GM12801 (cell line): ENCODE results near the gene NKAIN1.

Experiments
- TF ChIP-seq, protein P1 (sequence below): IDR thresholded peaks from one replicate; pipeline ENCODE4 v1.5.1; 2011; ENCODE audit warnings: control low read depth; ENCODE audit not compliant: insufficient read length; ENCODE audit errors: extremely low read depth

NKAIN1 gene

DNA sequence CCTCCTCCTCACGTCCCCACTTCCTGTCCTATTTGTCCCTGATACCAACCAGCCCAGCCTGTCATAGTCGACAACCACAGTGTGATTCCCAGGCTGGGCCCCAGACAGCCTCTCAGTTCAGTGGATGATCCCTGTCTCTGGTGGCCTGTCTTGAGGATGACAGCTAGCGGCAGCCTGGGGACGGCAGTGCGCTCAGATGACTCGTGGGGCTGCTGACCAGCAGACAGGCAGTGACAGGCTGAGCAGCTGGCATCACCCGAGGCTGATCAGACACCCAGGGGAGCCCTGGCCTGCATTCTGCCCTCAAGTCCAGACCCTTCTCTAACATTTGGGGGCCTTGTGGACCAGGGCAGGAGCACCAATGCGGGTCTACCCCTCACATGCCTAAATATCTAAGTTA lies 21.0 kb downstream of the NKAIN1 start:
- TF ChIP-seq, protein P1, sequence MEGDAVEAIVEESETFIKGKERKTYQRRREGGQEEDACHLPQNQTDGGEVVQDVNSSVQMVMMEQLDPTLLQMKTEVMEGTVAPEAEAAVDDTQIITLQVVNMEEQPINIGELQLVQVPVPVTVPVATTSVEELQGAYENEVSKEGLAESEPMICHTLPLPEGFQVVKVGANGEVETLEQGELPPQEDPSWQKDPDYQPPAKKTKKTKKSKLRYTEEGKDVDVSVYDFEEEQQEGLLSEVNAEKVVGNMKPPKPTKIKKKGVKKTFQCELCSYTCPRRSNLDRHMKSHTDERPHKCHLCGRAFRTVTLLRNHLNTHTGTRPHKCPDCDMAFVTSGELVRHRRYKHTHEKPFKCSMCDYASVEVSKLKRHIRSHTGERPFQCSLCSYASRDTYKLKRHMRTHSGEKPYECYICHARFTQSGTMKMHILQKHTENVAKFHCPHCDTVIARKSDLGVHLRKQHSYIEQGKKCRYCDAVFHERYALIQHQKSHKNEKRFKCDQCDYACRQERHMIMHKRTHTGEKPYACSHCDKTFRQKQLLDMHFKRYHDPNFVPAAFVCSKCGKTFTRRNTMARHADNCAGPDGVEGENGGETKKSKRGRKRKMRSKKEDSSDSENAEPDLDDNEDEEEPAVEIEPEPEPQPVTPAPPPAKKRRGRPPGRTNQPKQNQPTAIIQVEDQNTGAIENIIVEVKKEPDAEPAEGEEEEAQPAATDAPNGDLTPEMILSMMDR = no peak

DNA sequence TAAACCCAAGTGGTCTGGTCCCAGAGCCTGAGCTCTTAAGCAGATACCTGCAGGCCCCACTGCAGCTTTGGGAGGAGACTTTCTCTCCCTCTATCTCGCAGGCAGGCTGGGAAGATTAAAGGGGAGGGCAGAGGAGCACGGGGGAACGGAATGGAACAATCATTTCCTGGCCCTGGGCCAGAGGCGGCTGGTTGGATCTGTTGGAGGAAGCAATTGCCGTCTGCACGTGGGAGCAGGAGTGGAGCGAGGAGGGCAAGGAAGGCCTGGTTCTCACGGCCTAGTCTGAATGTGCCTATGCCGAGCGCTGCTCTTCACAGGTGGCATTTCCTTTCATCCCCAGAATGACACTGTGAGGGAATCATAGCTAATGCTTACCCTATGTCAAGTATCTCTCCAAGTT lies 23.7 kb downstream of the NKAIN1 start:
- TF ChIP-seq, protein P1 = no peak

DNA sequence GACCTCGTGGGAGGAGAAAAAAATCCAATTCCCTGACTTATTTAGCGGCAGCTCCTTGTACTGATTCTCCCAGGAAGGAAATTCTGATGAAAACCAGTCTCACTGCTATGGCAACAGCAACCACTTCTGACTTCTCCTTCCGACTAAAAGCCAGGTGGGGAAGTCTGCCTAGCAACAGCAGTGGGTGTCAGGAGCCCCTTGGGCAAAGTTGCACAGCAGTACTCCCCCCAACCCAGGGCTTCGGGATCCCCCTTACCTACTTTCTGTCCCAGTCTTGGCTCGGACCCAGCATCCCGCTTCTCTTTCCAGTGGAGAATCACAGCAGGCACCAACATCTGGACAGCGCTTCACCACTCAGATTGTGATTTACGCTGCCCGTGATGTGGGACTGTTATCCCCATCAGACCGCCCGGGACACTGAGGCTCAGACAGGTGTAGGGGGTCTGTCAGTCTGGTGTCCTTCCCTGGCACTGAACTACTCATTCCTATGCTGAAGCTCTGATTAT lies 24.6 kb downstream of the NKAIN1 start:
- TF ChIP-seq, protein P1 = no peak

DNA sequence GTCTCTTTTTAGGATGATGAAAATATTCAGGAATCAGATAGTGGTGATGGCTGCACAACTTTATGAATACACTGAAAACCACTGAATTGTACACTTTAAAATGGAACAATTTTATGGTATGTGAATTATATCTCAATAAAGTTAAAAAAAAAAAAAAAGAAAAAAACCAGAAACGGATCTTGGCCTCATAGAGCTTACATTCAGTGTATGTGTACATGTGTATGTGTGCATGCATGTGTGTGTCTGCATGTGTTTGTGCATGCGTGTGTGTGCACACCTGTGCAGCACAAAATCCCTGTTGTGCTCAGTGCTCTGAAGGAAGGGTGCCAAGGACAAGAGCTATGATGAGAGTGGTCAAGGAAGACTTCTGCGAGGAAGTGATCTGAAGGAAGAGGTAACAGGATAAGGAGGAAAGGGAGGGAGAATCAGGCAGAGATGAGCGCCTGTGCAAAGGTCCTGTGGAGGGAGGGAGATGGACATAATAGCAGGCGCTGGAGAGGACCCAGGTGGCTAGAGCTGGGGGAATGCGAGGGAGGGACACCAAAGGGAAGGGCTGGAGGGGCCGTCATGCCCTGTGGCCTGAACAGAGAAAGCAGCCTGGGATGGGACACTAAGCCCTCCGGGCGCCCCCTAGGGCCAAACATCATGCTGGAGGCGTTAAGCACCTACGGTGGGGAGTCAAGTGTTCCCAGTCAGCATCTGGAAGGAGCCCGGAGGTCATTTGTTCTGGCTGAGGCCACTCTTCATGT lies 25.2 kb downstream of the NKAIN1 start:
- TF ChIP-seq, protein P1 = no peak

DNA sequence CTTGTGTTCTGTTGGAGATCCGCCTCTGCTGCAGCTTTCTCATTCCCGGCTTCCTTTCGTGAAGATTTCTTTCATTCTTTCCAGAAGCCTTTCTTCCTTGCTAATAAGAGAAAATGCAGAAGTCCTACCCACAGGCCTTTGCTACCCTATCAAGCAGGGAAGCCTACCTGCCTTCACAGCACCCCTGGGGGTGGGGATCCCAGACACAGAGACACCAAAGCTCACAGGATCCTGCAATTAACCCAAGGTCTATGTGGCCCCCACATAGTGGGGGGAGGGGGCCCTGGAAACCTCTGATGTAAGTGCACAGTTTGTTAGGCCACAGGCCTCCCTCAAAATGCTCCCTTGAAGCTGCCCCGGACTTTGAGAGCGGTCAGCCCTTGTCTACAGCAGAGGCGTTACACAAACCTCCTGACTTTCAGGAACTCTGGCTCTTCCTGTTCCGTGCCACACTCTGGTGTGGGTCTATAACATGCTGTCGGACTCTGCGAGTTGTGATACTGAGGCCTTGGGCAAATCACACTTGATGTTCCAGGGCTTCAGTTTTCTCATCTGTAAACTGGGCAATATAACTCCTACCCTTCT lies 31.2 kb downstream of the NKAIN1 start:
- TF ChIP-seq, protein P1 = no peak

DNA sequence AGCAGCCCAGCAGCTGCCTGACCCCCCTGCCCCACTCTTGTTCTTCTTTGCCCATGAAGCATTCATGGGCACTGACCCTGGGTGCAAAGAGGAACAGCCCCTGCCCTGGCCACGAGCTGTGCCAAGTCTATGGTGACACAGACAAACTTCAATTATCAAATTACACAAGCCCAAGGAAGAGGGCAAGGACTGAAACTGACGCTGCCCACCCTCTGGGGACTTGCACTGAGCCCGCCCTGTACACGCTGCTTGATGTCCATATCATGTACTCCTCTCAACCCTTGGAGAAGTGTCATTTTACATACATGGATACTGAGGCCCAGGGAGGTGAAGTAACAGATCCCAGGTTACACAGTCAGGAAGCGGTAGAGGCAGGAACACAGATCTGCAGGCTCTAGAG lies 32.1 kb downstream of the NKAIN1 start:
- TF ChIP-seq, protein P1 = no peak

DNA sequence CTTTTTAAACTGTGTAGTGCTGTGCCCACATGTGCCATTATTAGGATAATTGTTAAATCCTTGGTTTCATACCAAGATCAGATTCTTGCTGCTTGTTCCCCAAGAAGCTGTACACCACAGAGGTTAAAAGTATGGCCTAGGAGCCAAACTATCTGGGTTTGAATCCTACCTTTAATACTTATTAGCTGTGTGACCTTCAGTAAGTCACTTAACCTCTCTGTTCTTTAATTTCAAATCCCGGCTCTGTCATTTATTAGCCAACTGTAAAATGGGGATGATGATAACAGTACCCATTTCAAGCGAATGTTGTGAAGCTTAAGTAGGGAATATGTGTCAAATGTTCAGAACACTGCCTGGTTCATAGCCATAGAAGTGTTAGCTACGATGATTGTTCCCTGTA lies 32.6 kb downstream of the NKAIN1 start:
- TF ChIP-seq, protein P1 = no peak
